ENCODE measurements around the gene MAT1A.
"Not testable (repeated sequence)": the region's sequence is repeated elsewhere in the genome, so short reads cannot be mapped to it uniquely, and the experiment has no call there.

The MAT1A gene

GRCh38 chr10:80318742-80319141, 29.3 kb upstream of the MAT1A start:
- Histone ChIP-seq H3K27ac (ENCODE audit: low read length) (no peak overlapping the region), H3K9ac (ENCODE audit: low read length in 2 of 2) (no peak overlapping the region), H3K36me3 (ENCODE audit: control insufficient read depth in 2 of 2, insufficient read depth in 2 of 2, low read length in 2 of 2) (no peaks in the 10 kb centered on the region), H3K27me3 (ENCODE audit: control insufficient read depth in 1 of 2, insufficient read depth in 2 of 2, low read length in 2 of 2) (no peaks in the 10 kb centered on the region), H3K4me1 (ENCODE audit: control insufficient read depth, insufficient read depth, low read length) (no peaks in the 10 kb centered on the region), H3K4me3 (ENCODE audit: low read length in 2 of 2) (no peak overlapping the region), H3K9me3 (ENCODE audit: control insufficient read depth in 2 of 2, low read length in 2 of 2) (peaks cover 0 to 4% of the 10 kb centered on the region in 2 donors)

GRCh38 chr10:80315391-80315790, 25.9 kb upstream of the MAT1A start:
- Histone ChIP-seq H3K9ac (ENCODE audit: low read length in 2 of 2) (no peak overlapping the region), H3K9me3 (ENCODE audit: control insufficient read depth in 2 of 2, low read length in 2 of 2) (peaks cover 0 to 4% of the 10 kb centered on the region in 2 donors), H3K27me3 (ENCODE audit: control insufficient read depth in 1 of 2, insufficient read depth in 2 of 2, low read length in 2 of 2) (no peaks in the 10 kb centered on the region), H3K4me3 (ENCODE audit: low read length in 2 of 2) (no peak overlapping the region), H3K27ac (ENCODE audit: low read length) (no peak overlapping the region), H3K4me1 (ENCODE audit: control insufficient read depth, insufficient read depth, low read length) (no peaks in the 10 kb centered on the region), H3K36me3 (ENCODE audit: control insufficient read depth in 2 of 2, insufficient read depth in 2 of 2, low read length in 2 of 2) (no peaks in the 10 kb centered on the region)

- H3K4me1 ChIP-seq (ENCODE audit: control insufficient read depth, insufficient read depth, low read length): no peaks in the 10 kb centered on the region
- no peak overlapping the region for H3K4me3 ChIP-seq (ENCODE audit: low read length in 2 of 2)
- H3K27me3 ChIP-seq (ENCODE audit: control insufficient read depth in 1 of 2, insufficient read depth in 2 of 2, low read length in 2 of 2): no peaks in the 10 kb centered on the region
- no peak overlapping the region for H3K27ac ChIP-seq (ENCODE audit: low read length)
- H3K9ac ChIP-seq (ENCODE audit: low read length in 2 of 2): no peak overlapping the region
- no peaks in the 10 kb centered on the region for H3K36me3 ChIP-seq (ENCODE audit: control insufficient read depth in 2 of 2, insufficient read depth in 2 of 2, low read length in 2 of 2)
- H3K9me3 ChIP-seq (ENCODE audit: control insufficient read depth in 2 of 2, low read length in 2 of 2): peaks cover 0 to 4% of the 10 kb centered on the region in 2 donors
Observed at GRCh38 chr10:80313523-80313922, 24.1 kb upstream of the MAT1A start.

DNA sequence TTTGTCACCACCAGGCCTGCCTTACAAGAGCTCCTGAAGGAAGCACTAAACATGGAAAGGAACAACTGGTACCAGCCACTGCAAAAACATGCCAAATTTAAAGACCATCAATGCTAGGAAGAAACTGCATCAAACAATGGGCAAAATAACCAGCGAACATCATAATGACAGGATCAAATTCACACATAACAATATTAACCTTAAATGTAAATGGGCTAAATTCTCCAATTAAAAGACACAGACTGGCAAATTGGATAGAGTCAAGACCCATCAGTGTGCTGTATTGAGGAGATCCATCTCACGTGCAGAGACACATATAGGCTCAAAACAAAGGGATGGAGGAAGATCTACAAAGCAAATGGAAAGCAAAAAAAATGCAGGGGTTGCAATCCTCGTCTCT, 16.5 kb upstream of the MAT1A start:
- H3K4me3 ChIP-seq (ENCODE audit: low read length in 2 of 2); H3K27me3 ChIP-seq (ENCODE audit: control insufficient read depth in 1 of 2, insufficient read depth in 2 of 2, low read length in 2 of 2); H3K27ac ChIP-seq (ENCODE audit: low read length); H3K9ac ChIP-seq (ENCODE audit: low read length in 2 of 2); H3K4me1 ChIP-seq (ENCODE audit: control insufficient read depth, insufficient read depth, low read length); H3K9me3 ChIP-seq (ENCODE audit: control insufficient read depth in 2 of 2, low read length in 2 of 2); H3K36me3 ChIP-seq (ENCODE audit: control insufficient read depth in 2 of 2, insufficient read depth in 2 of 2, low read length in 2 of 2): not testable (repeated sequence)

DNA sequence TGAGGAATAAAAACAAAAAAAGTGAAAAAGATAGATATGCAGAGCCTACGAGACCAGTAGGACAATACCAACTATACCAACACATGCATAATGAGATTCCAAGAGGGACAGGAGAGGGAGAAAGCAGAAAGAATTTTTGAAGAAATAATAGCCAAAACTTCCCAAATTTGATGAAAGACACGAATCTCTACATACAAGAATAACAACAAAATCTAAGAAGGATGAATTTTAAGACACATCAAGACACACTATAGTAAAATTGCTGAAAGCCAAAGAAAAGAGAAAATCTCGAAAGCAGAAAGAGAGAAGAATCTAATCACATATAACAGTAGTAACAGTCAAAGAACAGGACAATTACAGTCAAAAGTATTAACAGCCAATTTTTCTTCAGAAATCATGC, 7.5 kb upstream of the MAT1A start:
- H3K9me3 ChIP-seq (ENCODE audit: control insufficient read depth in 2 of 2, low read length in 2 of 2): peaks cover 0 to 3% of the 10 kb centered on the region in 2 donors

GRCh38 chr10:80292607-80293239, 3.3 kb upstream of the MAT1A start:
- no peak overlapping the region for H3K4me3 ChIP-seq (ENCODE audit: low read length in 2 of 2)
- no peak overlapping the region for H3K9ac ChIP-seq (ENCODE audit: low read length in 2 of 2)

More for the DNA sequence above, 7.5 kb upstream of the MAT1A start:
- Histone ChIP-seq H3K27ac (ENCODE audit: low read length) (no peak overlapping the region), H3K4me3 (ENCODE audit: low read length in 2 of 2) (no peak overlapping the region), H3K9ac (ENCODE audit: low read length in 2 of 2) (no peak overlapping the region), H3K36me3 (ENCODE audit: control insufficient read depth in 2 of 2, insufficient read depth in 2 of 2, low read length in 2 of 2) (no peaks in the 10 kb centered on the region), H3K27me3 (ENCODE audit: control insufficient read depth in 1 of 2, insufficient read depth in 2 of 2, low read length in 2 of 2) (no peaks in the 10 kb centered on the region), H3K4me1 (ENCODE audit: control insufficient read depth, insufficient read depth, low read length) (no peaks in the 10 kb centered on the region)

DNA sequence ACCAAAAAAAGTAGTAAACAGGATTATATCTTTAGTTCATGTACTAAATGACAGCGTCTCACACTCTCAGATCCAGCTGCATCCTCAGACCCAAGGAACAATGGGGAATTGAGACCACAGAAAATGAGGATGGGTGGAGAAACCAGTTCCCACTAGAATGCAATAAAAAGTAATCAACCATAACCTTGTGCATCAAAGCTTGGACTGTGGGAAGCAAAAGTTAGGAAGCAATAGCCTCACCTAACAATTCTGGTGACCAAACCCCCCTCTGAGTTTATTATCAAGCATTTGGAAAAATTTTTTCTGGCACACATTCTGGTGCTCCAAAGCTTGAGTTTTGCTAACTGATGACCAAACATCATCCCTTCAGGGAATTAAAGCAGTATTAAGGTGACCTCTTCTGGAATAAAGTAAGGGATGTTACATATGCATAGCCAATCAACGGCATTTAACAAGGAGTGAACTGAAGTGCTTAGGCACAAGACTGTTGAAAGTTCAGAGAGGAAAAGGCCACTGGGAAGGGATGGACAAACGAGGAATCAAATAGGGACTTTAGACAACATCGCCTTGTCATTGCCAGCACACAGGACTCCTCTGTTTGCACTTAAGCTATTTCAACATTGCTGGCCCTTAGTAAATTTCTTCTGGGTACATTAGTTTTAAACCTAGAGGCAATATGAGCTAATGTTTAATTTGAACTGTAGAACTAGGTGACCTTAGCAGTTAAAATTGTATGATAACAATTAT, 1.2 kb upstream of the MAT1A start:
- Histone ChIP-seq H3K27me3 (ENCODE audit: control insufficient read depth in 1 of 2, insufficient read depth in 2 of 2, low read length in 2 of 2) (no peaks in the 10 kb centered on the region), H3K9ac (ENCODE audit: low read length in 2 of 2) (no peak overlapping the region), H3K9me3 (ENCODE audit: control insufficient read depth in 2 of 2, low read length in 2 of 2) (no peaks in the 10 kb centered on the region), H3K36me3 (ENCODE audit: control insufficient read depth in 2 of 2, insufficient read depth in 2 of 2, low read length in 2 of 2) (no peaks in the 10 kb centered on the region), H3K4me1 (ENCODE audit: control insufficient read depth, insufficient read depth, low read length) (no peaks in the 10 kb centered on the region), H3K4me3 (ENCODE audit: low read length in 2 of 2) (no peak overlapping the region), H3K27ac (ENCODE audit: low read length) (no peak overlapping the region)

More at GRCh38 chr10:80292607-80293239, 3.3 kb upstream of the MAT1A start:
- Histone ChIP-seq H3K27me3 (ENCODE audit: control insufficient read depth in 1 of 2, insufficient read depth in 2 of 2, low read length in 2 of 2) (no peaks in the 10 kb centered on the region), H3K9me3 (ENCODE audit: control insufficient read depth in 2 of 2, low read length in 2 of 2) (peaks cover 0 to 3% of the 10 kb centered on the region in 2 donors), H3K27ac (ENCODE audit: low read length) (no peak overlapping the region), H3K4me1 (ENCODE audit: control insufficient read depth, insufficient read depth, low read length) (no peaks in the 10 kb centered on the region), H3K36me3 (ENCODE audit: control insufficient read depth in 2 of 2, insufficient read depth in 2 of 2, low read length in 2 of 2) (no peaks in the 10 kb centered on the region)

DNA sequence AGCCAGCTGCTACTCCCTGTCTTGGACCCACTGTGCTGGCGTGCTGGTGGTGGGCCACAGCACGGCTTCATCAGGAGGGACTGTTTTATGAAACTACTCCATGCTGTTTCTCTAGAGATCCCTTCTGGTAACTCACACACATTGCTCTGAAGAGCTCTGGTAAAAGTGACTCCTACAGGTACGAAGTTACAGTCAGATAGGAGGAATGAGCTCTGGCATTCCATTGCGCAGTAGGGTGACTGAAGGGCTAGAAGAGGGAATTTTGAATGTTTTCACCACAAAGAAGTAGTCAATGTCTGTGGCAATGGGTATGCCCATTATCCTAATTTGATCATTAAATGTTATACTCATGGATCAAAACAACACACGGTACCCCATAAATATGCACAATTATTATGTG, 609 bp downstream of the MAT1A start:
- H3K4me1 ChIP-seq (ENCODE audit: control insufficient read depth, insufficient read depth, low read length): no peaks in the 10 kb centered on the region
- H3K9me3 ChIP-seq (ENCODE audit: control insufficient read depth in 2 of 2, low read length in 2 of 2): no peaks in the 10 kb centered on the region
- no peak overlapping the region for H3K4me3 ChIP-seq (ENCODE audit: low read length in 2 of 2)
- no peaks in the 10 kb centered on the region for H3K27me3 ChIP-seq (ENCODE audit: control insufficient read depth in 1 of 2, insufficient read depth in 2 of 2, low read length in 2 of 2)
- H3K36me3 ChIP-seq (ENCODE audit: control insufficient read depth in 2 of 2, insufficient read depth in 2 of 2, low read length in 2 of 2): no peaks in the 10 kb centered on the region
- no peak overlapping the region for H3K27ac ChIP-seq (ENCODE audit: low read length)
- no peak overlapping the region for H3K9ac ChIP-seq (ENCODE audit: low read length in 2 of 2)

- H3K36me3 ChIP-seq (ENCODE audit: control insufficient read depth in 2 of 2, insufficient read depth in 2 of 2, low read length in 2 of 2): no peaks in the 10 kb centered on the region
- no peaks in the 10 kb centered on the region for H3K27me3 ChIP-seq (ENCODE audit: control insufficient read depth in 1 of 2, insufficient read depth in 2 of 2, low read length in 2 of 2)
- H3K4me1 ChIP-seq (ENCODE audit: control insufficient read depth, insufficient read depth, low read length): no peaks in the 10 kb centered on the region
- no peak overlapping the region for H3K27ac ChIP-seq (ENCODE audit: low read length)
- no peak overlapping the region for H3K4me3 ChIP-seq (ENCODE audit: low read length in 2 of 2)
- H3K9me3 ChIP-seq (ENCODE audit: control insufficient read depth in 2 of 2, low read length in 2 of 2): no peaks in the 10 kb centered on the region
- H3K9ac ChIP-seq (ENCODE audit: low read length in 2 of 2): no peak overlapping the region
Observed at GRCh38 chr10:80284522-80284921, 4.9 kb downstream of the MAT1A start.

GRCh38 chr10:80283536-80284199, 5.8 kb downstream of the MAT1A start:
- no peaks in the 10 kb centered on the region for H3K4me1 ChIP-seq (ENCODE audit: control insufficient read depth, insufficient read depth, low read length)

GRCh38 chr10:80283119-80283518, 6.3 kb downstream of the MAT1A start:
- no peaks in the 10 kb centered on the region for H3K36me3 ChIP-seq (ENCODE audit: control insufficient read depth in 2 of 2, insufficient read depth in 2 of 2, low read length in 2 of 2)

More at GRCh38 chr10:80283536-80284199, 5.8 kb downstream of the MAT1A start:
- H3K9ac ChIP-seq (ENCODE audit: low read length in 2 of 2): no peak overlapping the region
- no peaks in the 10 kb centered on the region for H3K9me3 ChIP-seq (ENCODE audit: control insufficient read depth in 2 of 2, low read length in 2 of 2)
- no peak overlapping the region for H3K27ac ChIP-seq (ENCODE audit: low read length)
- H3K4me3 ChIP-seq (ENCODE audit: low read length in 2 of 2): no peak overlapping the region
- no peaks in the 10 kb centered on the region for H3K27me3 ChIP-seq (ENCODE audit: control insufficient read depth in 1 of 2, insufficient read depth in 2 of 2, low read length in 2 of 2)
- no peaks in the 10 kb centered on the region for H3K36me3 ChIP-seq (ENCODE audit: control insufficient read depth in 2 of 2, insufficient read depth in 2 of 2, low read length in 2 of 2)

More at GRCh38 chr10:80283119-80283518, 6.3 kb downstream of the MAT1A start:
- Histone ChIP-seq H3K9ac (ENCODE audit: low read length in 2 of 2) (no peak overlapping the region), H3K9me3 (ENCODE audit: control insufficient read depth in 2 of 2, low read length in 2 of 2) (no peaks in the 10 kb centered on the region), H3K27me3 (ENCODE audit: control insufficient read depth in 1 of 2, insufficient read depth in 2 of 2, low read length in 2 of 2) (no peaks in the 10 kb centered on the region), H3K4me1 (ENCODE audit: control insufficient read depth, insufficient read depth, low read length) (no peaks in the 10 kb centered on the region), H3K27ac (ENCODE audit: low read length) (no peak overlapping the region), H3K4me3 (ENCODE audit: low read length in 2 of 2) (no peak overlapping the region)

Data from stomach smooth muscle (tissue), 2 donors.